Small intestine (tissue), 7 donors: ENCODE measurements around the gene TOB2. TPM values are rescaled to one million over a fixed set of nuclear protein-coding genes. Genes with fewer than 3 reads are reported as not detected.

Experiments used
- DNase-seq, 2 donors: peaks; one replicate each; pipeline versions ENCODE4 v3.0.0 to v3.0.0-alpha.2; 2013
- FAIRE-seq: peaks from 2 replicates; lab custom pipeline; 2012; peaks lifted over from hg19 to GRCh38; lab: Jason Lieb, UNC
- H3K27ac ChIP-seq, 3 donors: one replicate each; pipeline ENCODE4 v1.5.1; 2013; ENCODE audit warnings: low read length in 2 of 3, mild to moderate bottlenecking in 2 of 3, control low read depth in 1 of 3, inconsistent platforms in 1 of 3, low read depth in 1 of 3, moderate library complexity in 1 of 3
- H3K27me3 ChIP-seq, 3 donors: one replicate each; pipeline ENCODE4 v1.6.1; 2013; ENCODE audit warnings: low read length in 3 of 3, inconsistent platforms in 1 of 3; ENCODE audit not compliant: control insufficient read depth in 3 of 3, insufficient read depth in 3 of 3
- H3K36me3 ChIP-seq, 3 donors: one replicate each; pipeline ENCODE4 v1.6.1; 2013; ENCODE audit warnings: low read length in 3 of 3, inconsistent platforms in 1 of 3, low read depth in 1 of 3, mild to moderate bottlenecking in 1 of 3, moderate library complexity in 1 of 3; ENCODE audit not compliant: control insufficient read depth in 3 of 3, insufficient read depth in 2 of 3
- H3K4me1 ChIP-seq, 3 donors: one replicate each; pipeline ENCODE4 v1.6.1; 2013; ENCODE audit warnings: low read length in 2 of 3, inconsistent platforms in 1 of 3, low read depth in 1 of 3, mild to moderate bottlenecking in 1 of 3, moderate library complexity in 1 of 3; ENCODE audit not compliant: control insufficient read depth in 3 of 3, insufficient read depth in 2 of 3
- H3K4me3 ChIP-seq, 3 donors: one replicate each; pipeline ENCODE4 v1.5.1; 2013; ENCODE audit warnings: low read length in 3 of 3, control low read depth in 1 of 3, inconsistent platforms in 1 of 3, low read depth in 1 of 3, mild to moderate bottlenecking in 1 of 3, moderate library complexity in 1 of 3
- H3K9me3 ChIP-seq, 2 donors: one replicate each; pipeline ENCODE4 v1.6.1; 2013; ENCODE audit warnings: low read depth in 1 of 2, low read length in 1 of 2; ENCODE audit not compliant: control insufficient read depth in 2 of 2, insufficient read depth in 1 of 2
- WGBS, 3 donors: extraction: QIAGEN DNeasy Blood & Tissue Kit; methylation state at CpG; one replicate each; pipeline ENCODE4 v1.1.7; 2013; 5-methylcytosine and 5-hydroxymethylcytosine counted together
- polyA plus RNA-seq, 4 donors: library from polyadenylated mRNA; stranded (reverse) in 3 of 4; unstranded in 1 of 4; fragments of 200-250 nt in 3 of 4; fragments of 120-200 nt in 1 of 4; gene quantifications; one replicate each; pipeline versions ENCODE4 v1.2.1 to v1.2.3, GENCODE V29; 2013
- donor health status: healthy with polysubstance abuse.
- donor health status: control.
- donor health status: control.
- donor health status: Bipolar disorder and iron deficiency.
- donor health status: healthy.

TOB2 gene
- polyA plus RNA-seq, 4 donors, result 15.1 to 63.9 (median 26.5) TPM

DNA sequence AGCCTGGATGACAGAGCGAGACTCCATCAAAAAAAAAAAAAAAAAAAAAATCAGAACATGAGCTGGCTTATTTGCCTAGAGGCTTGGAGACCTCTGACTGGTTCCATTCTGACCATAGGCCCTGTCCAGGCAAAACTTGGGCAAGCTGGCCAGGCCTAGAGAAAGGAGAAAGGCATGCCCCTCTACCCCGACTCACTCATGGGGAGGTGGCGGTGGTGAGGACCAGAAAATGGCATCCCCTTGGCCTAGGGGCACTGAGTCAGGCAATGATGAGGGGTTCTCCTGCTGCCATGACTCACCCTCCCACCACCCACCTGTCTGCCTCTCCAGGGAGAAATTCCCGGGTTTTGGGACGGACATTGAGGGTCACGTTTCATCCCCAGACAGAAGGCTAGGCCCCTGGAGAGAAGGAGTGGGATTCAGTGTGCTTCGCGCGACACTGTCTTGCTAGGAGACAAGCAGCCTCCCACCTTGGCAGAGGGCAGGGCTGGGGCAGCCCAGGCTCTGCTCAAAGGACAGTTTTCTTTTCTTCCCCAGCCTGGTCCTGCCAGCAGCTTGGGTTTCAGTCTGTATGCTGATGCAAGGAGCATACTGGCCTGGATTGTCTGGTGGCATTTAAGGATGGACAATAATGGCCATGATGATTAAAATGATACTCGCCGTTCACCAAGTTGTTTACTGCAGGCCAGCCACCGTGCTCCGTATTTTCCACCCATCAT is 17.2 kb downstream of the TOB2 start:
- no peaks in the 10 kb centered on the region for H3K9me3 ChIP-seq
- peaks cover 3 to 77% (median 5%) of the 10 kb centered on the region in 3 donors for H3K36me3 ChIP-seq
- no peak for FAIRE-seq
- H3K4me3 ChIP-seq, result no peak overlapping the region
- H3K4me1 ChIP-seq, result no peaks in the 10 kb centered on the region
- 89 to 96% (median 94%) methylated on average over 13 of the region's 13 CpGs for WGBS, 3 donors
- H3K27ac ChIP-seq, result no peak overlapping the region
- no peak for DNase-seq
- H3K27me3 ChIP-seq, result no peaks in the 10 kb centered on the region

DNA sequence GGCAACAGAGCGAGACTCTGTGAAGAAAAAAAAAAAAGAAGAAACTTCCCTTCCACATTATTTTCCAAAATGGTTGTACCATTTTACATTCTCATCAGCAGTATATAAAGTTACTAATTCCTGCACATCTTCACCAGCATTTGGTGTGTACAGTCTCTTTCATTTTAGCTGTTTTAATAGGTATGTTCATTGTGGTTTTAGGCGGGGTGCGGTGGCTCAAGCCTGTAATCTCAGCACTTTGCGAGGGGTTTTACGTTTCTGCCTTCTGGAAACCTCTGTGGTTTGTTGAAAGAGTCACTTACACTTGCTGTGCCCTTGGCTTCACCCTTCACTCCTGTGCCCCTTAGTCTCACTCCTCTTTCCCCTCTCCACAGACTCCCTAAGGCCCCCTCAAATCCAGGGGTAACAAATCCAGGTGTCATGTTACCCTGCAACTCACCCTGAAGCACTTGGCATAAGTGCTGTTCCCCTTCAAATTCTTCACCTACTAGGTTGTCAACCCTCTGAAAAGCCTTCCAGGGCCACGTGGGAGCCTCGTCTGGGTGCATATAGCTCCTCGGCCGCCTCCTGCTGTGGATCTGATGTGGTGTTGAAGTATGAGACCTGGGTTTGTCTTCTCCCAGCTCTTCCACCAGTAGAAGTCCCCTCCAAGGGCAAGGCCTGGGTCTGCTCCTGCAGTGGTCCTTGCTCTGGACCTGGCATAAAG is 20.8 kb downstream of the TOB2 start:
- H3K36me3 ChIP-seq, result peaks cover 0 to 64% (median 3%) of the 10 kb centered on the region in 3 donors
- 66 to 77% (median 67%) methylated on average over 9 of the region's 9 CpGs for WGBS, 3 donors

DNA sequence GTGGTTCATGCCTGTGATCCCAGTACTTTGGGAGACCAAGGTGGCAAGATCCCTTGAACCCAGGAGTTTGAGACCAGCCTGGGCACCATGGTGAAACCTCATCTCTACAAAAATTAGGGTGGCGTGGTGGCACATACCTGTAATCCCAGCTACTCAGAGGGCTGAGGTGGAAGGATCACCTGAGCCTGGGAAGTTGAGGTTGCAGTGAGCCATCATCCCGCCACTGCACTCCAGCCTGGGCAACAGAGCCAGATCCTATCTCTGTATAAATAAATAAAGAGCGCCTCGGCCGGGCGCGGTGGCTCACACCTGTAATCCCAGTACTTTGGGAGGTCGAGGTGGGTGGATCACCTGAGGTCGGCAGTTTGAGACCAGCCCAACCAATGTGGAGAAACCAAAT is 27.9 kb downstream of the TOB2 start:
- FAIRE-seq, result no peak
- H3K4me1 ChIP-seq, result peaks cover 0 to 19% (median 5%) of the 10 kb centered on the region in 3 donors
- H3K36me3 ChIP-seq, result peaks cover 0 to 27% (median 0%) of the 10 kb centered on the region in 3 donors
- H3K4me3 ChIP-seq, result no peak overlapping the region
- H3K27me3 ChIP-seq, result no peaks in the 10 kb centered on the region
- peak overlapping the region in 2 of 3 donors; percentile 59 to 83 for H3K27ac ChIP-seq
- H3K9me3 ChIP-seq, result no peaks in the 10 kb centered on the region
- DNase-seq, result no peak
- 83 to 87% (median 85%) methylated on average over 9 of the region's 9 CpGs for WGBS, 3 donors

More for the DNA sequence above, 20.8 kb downstream of the TOB2 start:
- FAIRE-seq (no peak), DNase-seq (no peak)
- no peaks in the 10 kb centered on the region for H3K4me1 ChIP-seq
- H3K4me3 ChIP-seq, result no peak overlapping the region
- no peak overlapping the region for H3K27ac ChIP-seq
- H3K9me3 ChIP-seq, result no peaks in the 10 kb centered on the region
- H3K27me3 ChIP-seq, result no peaks in the 10 kb centered on the region

DNA sequence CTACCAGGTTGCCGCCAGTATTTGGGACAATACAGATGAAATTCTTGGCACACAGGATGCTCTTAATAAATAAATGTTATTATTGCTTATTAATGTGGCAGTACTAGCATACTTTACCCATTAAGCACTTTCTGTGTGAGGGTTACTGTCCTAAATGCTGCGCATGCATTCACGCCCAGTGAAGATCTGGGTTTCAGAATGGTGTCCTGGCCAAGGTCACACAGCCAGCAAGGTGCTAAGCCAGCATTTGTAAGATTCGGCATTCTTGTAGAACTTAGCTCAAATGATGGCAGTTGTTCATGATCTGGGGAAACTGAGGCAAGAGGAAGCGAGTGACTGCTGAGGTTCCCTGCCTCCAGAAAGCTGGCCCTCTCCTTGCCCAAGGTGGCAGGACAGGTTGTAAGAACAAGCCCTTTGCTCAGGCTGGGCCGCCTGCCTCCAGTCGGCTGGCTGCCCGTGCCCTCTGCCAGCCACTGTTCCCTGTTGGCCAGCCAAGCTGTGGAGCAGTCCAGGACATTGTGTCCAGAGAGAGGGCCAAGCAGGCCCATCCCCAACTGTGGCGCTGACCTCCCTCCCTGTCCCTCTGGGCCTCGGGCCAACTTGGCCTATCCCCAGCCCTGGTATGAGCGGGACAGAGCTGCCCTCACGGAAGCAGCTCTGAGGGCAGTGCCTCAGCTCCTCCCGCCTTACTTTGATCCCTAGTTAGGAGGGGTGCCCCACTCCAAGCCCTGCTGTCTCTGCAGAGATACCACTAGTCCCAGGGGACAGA is 28.8 kb downstream of the TOB2 start:
- Histone ChIP-seq H3K27ac (peak overlapping the region in 2 of 3 donors; percentile 59 to 83), H3K9me3 (no peaks in the 10 kb centered on the region), H3K27me3 (no peaks in the 10 kb centered on the region), H3K4me3 (no peak overlapping the region), H3K4me1 (peaks cover under 1 to 19% (median 5%) of the 10 kb centered on the region in 3 donors), H3K36me3 (peaks cover 0 to 18% (median 0%) of the 10 kb centered on the region in 3 donors)
- WGBS, 3 donors, result 30 to 60% (median 39%) methylated on average over 13 of the region's 13 CpGs
- DNase-seq (peak in 1 of 2 donors; percentile 90), FAIRE-seq (no peak)

DNA sequence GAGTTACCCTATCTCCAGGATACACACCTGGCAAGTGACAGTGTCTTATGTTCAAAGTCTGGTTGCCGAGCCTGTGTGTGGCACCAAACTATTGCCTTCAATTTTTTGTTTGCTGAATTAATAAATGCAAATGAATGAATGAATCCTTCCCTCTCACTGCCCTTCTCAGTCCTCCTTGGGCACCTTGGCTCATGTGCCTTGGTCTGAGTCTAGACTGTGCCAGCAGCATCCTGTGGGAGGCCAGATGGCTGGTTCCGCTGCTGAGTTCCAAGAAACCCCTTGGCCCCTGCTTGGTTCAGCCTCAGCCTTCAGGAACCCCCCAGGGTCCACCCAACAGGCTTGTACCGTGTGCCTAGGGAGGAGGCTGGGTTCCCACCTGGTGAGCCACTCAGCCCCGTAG is 31.0 kb downstream of the TOB2 start:
- peak; percentile 24 to 53 for DNase-seq

DNA sequence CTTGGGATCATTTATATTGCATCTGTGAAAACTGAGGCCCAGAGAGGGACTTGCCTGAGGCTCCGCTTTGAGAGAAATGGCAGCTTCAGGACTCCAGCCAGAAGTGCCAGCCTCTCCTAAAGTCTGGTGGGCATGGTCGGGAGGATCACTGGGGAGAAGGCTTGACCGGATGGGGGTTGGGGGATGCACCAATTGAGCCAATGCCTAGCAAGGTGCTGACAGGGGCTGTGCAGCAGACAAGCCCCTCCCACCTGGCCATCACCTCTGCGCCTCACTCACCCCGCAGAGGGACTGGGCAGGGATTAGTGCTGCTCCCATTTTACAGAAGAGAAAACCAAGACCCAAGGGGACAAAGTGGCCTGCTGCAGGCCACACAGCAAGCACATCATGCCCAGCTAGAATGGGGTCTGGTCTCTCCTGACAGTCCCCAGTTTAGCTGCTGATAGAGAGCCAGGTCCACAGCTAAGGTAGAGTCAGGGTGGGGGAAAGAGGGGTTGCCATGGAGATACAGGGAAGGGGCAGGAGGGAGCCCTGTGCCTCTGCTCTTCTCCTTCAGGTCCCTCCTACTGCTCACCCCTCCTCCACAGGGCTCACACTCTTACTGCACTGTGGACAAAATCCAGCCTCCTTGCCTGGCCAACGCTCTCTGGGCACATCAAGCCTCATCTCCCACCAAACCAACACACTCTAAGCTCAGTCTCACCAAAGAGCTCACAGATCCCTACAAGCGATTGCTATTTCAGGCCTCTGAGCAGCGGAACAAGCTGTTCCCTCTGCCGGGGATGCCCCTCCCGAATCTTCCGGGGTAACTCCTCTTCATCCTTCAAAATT is 35.4 kb downstream of the TOB2 start:
- Histone ChIP-seq H3K4me3 (no peak overlapping the region), H3K27ac (peak overlapping the region in 1 of 3 donors; percentile 42), H3K27me3 (no peaks in the 10 kb centered on the region), H3K36me3 (peaks cover 0 to 7% (median 0%) of the 10 kb centered on the region in 3 donors), H3K9me3 (no peaks in the 10 kb centered on the region), H3K4me1 (peaks cover 4 to 23% (median 5%) of the 10 kb centered on the region in 3 donors)
- DNase-seq, result no peak
- no peak for FAIRE-seq
- 82 to 90% (median 84%) methylated on average over 11 of the region's 11 CpGs for WGBS, 3 donors

More for the DNA sequence above, 31.0 kb downstream of the TOB2 start:
- no peaks in the 10 kb centered on the region for H3K9me3 ChIP-seq
- no peak overlapping the region for H3K4me3 ChIP-seq
- 66 to 90% (median 84%) methylated on average over 4 of the region's 4 CpGs for WGBS, 3 donors
- H3K27me3 ChIP-seq, result no peaks in the 10 kb centered on the region
- no peak for FAIRE-seq
- peak overlapping the region in 2 of 3 donors; percentile 57 to 61 for H3K27ac ChIP-seq
- H3K36me3 ChIP-seq, result peaks cover 0 to 18% (median 0%) of the 10 kb centered on the region in 3 donors
- H3K4me1 ChIP-seq, result peaks cover 4 to 23% (median 5%) of the 10 kb centered on the region in 3 donors

DNA sequence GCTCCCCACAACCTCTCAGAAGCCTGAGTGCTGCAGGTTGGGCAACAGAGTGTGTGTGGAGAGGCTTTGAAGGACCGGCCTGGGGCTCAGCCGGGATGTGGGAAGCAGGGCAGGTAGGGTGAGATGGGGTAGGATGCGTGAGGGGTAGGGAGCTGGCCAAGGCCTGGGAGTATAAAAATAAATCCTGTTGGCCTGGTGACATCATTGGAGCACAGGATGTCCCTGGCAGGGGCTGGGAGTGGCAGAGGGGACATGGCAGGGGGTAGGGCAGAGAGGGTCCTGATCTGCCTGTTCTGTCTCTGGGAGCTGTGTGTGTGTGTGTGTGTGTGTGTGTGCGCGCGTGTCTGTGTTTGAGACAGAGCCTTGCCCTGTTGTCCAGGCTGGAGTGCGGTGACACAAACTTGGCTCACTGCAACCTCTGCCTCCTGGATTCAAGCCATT is 36.3 kb downstream of the TOB2 start:
- WGBS, 3 donors, result 73 to 77% (median 77%) methylated on average over 7 of the region's 7 CpGs
- Histone ChIP-seq H3K27me3 (no peaks in the 10 kb centered on the region), H3K9me3 (no peaks in the 10 kb centered on the region), H3K4me1 (peaks cover 2 to 18% (median 4%) of the 10 kb centered on the region in 3 donors), H3K27ac (peak overlapping the region in 1 of 3 donors; percentile 30), H3K4me3 (no peak overlapping the region), H3K36me3 (peaks cover 0 to 3% (median 0%) of the 10 kb centered on the region in 3 donors)
- DNase-seq (no peak), FAIRE-seq (no peak)
